ENCODE results near the gene USP27X. TPM values are rescaled to one million over a fixed set of nuclear protein-coding genes. Genes with fewer than 3 reads are reported as not detected.

USP27X gene
- total RNA-seq, 6 experiments from 2014 or later: 1.9 to 2.3 (median 2.0) TPM

- Mint-ChIP-seq H3K4me1 (ENCODE audit: low read depth) (no peaks in the 10 kb centered on the region), H3K36me3 (ENCODE audit: low read depth) (no peaks in the 10 kb centered on the region), H3K27ac (no peak overlapping the region), H3K9me3 (no peaks in the 10 kb centered on the region), H3K4me3 (no peak overlapping the region), H3K27me3 (ENCODE audit: insufficient read depth) (peaks cover 4% of the 10 kb centered on the region)
- no peak for TF ChIP-seq CTCF (IDR thresholded peaks at IDR 0.05)
- no peak for DNase-seq
Observed at GRCh38 chrX:49868739-49869138, 10.5 kb upstream of the USP27X start.

- no peak for DNase-seq
- no peak overlapping the region; the same call in 1 of the 2 replicates for H3K27ac Mint-ChIP-seq
- peaks cover 19% of the 10 kb centered on the region for H3K4me1 Mint-ChIP-seq (ENCODE audit: low read depth)
- H3K27me3 Mint-ChIP-seq (ENCODE audit: insufficient read depth): no peaks in the 10 kb centered on the region
- no peak overlapping the region for H3K4me3 Mint-ChIP-seq
- H3K36me3 Mint-ChIP-seq (ENCODE audit: low read depth): no peaks in the 10 kb centered on the region
- TF ChIP-seq CTCF (IDR thresholded peaks at IDR 0.05): peak; percentile 74
- H3K9me3 Mint-ChIP-seq: no peaks in the 10 kb centered on the region
Observed at GRCh38 chrX:49876750-49877149, 2.5 kb upstream of the USP27X start.

GRCh38 chrX:49877397-49878101, 1.7 kb upstream of the USP27X start:
- Mint-ChIP-seq H3K9me3 (no peaks in the 10 kb centered on the region), H3K4me3 (peak overlapping the region; percentile 89; the same call in 1 of the 2 replicates), H3K27ac (peak overlapping the region; percentile 21; the same call in 1 of the 2 replicates), H3K36me3 (ENCODE audit: low read depth) (no peaks in the 10 kb centered on the region), H3K27me3 (ENCODE audit: insufficient read depth) (no peaks in the 10 kb centered on the region), H3K4me1 (ENCODE audit: low read depth) (peaks cover 19% of the 10 kb centered on the region)
- TF ChIP-seq CTCF (IDR thresholded peaks at IDR 0.05): no peak
- no peak for DNase-seq

GRCh38 chrX:49878128-49878833, 1.0 kb upstream of the USP27X start:
- peak overlapping the region; percentile 84 for H3K27ac Mint-ChIP-seq
- peak overlapping the region; percentile 89 for H3K4me3 Mint-ChIP-seq
- peaks cover 19% of the 10 kb centered on the region for H3K4me1 Mint-ChIP-seq (ENCODE audit: low read depth)
- TF ChIP-seq CTCF (IDR thresholded peaks at IDR 0.05): no peak
- no peaks in the 10 kb centered on the region for H3K27me3 Mint-ChIP-seq (ENCODE audit: insufficient read depth)
- H3K36me3 Mint-ChIP-seq (ENCODE audit: low read depth): no peaks in the 10 kb centered on the region
- no peak for DNase-seq
- no peaks in the 10 kb centered on the region for H3K9me3 Mint-ChIP-seq

- DNase-seq: no peak
- Mint-ChIP-seq H3K27ac (peak overlapping the region; percentile 84; the same call in 1 of the 2 replicates), H3K36me3 (ENCODE audit: low read depth) (no peaks in the 10 kb centered on the region), H3K4me1 (ENCODE audit: low read depth) (peaks cover 19% of the 10 kb centered on the region), H3K9me3 (no peaks in the 10 kb centered on the region), H3K4me3 (peak overlapping the region; percentile 89), H3K27me3 (ENCODE audit: insufficient read depth) (no peaks in the 10 kb centered on the region)
- no peak for TF ChIP-seq CTCF (IDR thresholded peaks at IDR 0.05)
Observed at GRCh38 chrX:49879656-49880277, 483 bp downstream of the USP27X start.

Measured in HFFc6 (cell line).